Breast epithelium (tissue), 4 donors: ENCODE measurements around the gene PKLR. TPM values are rescaled to one million over a fixed set of nuclear protein-coding genes. Genes with fewer than 3 reads are reported as not detected.

Experiments
- DNase-seq, 2 donors: peaks; one replicate each; pipeline ENCODE4 v3.0.0-alpha.2; 2019; ENCODE audit warnings: low spot score in 2 of 2
- H3K27ac ChIP-seq, 2 donors: fragments of 200-600 bp; sonication (generic) in 1 of 2; one replicate each; pipeline ENCODE4 v1.5.1; 2016 to 2019; ENCODE audit warnings: mild to moderate bottlenecking in 1 of 2
- H3K27me3 ChIP-seq, 2 donors: fragments of 200-600 bp; sonication (generic) in 1 of 2; one replicate each; pipeline versions ENCODE4 v1.5.1 to v1.6.0; 2017 to 2019; ENCODE audit warnings: control low read depth in 1 of 2, mild to moderate bottlenecking in 1 of 2
- H3K36me3 ChIP-seq: fragments of 200-600 bp; one replicate; pipeline ENCODE4 v1.5.1; 2019
- H3K4me1 ChIP-seq, 2 donors: fragments of 200-600 bp; sonication (generic); one replicate each; pipeline ENCODE4 v1.5.1; 2016 to 2019; ENCODE audit warnings: control low read depth in 1 of 2
- H3K4me3 ChIP-seq, 3 donors: fragments of 200-600 bp; sonication (generic); 1 replicate in 2 of 3; 2 replicates in 1 of 3; pipeline ENCODE4 v1.5.1; 2016 to 2019; ENCODE audit warnings: mild to moderate bottlenecking in 3 of 3, moderate library complexity in 2 of 3
- H3K9me3 ChIP-seq, 2 donors: fragments of 200-600 bp; sonication (generic) in 1 of 2; one replicate each; pipeline ENCODE4 v1.5.1; 2016 to 2019; ENCODE audit warnings: control low read depth in 1 of 2
- POLR2A ChIP-seq: fragments of 450-650 bp; IDR thresholded peaks from one replicate; pipeline ENCODE4 v1.6.1; 2016; ENCODE audit warnings: antibody characterized with exemption, mild to moderate bottlenecking, moderate library complexity
- POLR2AphosphoS5 ChIP-seq, 3 donors: sonication (generic); formaldehyde crosslinking; IDR thresholded peaks; one replicate each; pipeline ENCODE4 v1.6.1; 2017; ENCODE audit warnings: antibody characterized with exemption in 3 of 3
- intact Hi-C: fragments of 100-400 bp; cut with DNase I; formaldehyde crosslinking; loops from one replicate; pipeline ENCODE4 v1.15.1; 2023; ENCODE audit warnings: low total_unique reads
- total RNA-seq, 3 donors: library from RNA; depleted of rRNA; stranded (reverse); fragments of >200 nt; gene quantifications; one replicate each; pipeline ENCODE4 v1.1.0, GENCODE V29; 2016
- TF ChIP-seq, protein P1 (sequence below), 3 donors: fragments of 450-650 bp; IDR thresholded peaks; one replicate each; pipeline ENCODE4 v1.5.1; 2016 to 2017; ENCODE audit warnings: antibody characterized with exemption in 3 of 3, mild to moderate bottlenecking in 3 of 3, moderate library complexity in 3 of 3

PKLR gene
- total RNA-seq, 3 donors from 2014 or later, result 0.33 TPM; not detected in 2

DNA sequence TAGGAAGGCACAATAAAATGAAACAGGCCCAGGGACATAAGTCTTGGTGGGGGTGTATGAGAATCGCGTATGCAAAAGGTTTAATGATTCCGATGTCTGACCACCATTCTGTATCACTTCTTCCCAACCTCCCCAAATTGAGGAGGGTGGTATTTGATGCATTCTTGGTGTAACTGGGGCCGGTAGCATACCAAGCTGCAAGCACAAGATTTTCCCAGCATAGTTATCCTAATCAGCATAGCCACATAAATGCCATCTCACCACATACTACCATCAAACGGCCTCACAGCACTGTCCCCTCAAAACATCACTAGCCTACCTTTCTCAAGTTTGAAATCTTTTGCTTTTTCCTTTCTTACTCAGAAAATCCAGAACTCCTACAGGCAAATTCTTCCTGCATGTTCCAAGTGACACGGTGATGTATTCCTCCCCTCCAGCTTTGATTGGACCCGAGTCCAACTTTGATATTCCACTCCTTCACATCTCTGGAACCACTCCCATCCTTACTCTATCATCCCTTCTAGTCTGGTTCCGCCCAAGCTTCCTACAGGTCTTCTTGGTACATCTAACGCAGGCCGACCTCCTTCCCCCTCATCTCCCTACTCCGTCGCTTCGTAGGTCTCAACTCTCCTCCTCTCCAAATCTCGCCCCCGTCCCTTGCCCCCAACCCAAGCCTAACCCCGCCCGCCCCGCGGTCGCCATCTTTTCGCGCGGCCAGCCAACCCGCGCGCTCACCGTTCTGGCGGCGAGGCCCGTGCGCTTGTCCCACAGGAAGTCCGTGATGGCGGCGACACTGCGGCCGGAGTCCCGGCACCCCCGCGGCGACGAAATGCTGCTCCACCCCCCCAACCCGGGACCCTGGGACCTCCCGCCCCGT, 28.5 kb downstream of the PKLR start:
- peaks cover 21% of the 10 kb centered on the region for H3K36me3 ChIP-seq
- no peaks in the 10 kb centered on the region for H3K9me3 ChIP-seq
- TF ChIP-seq POLR2AphosphoS5 (IDR thresholded peaks at IDR 0.05), result no peak
- TF ChIP-seq, protein P1, sequence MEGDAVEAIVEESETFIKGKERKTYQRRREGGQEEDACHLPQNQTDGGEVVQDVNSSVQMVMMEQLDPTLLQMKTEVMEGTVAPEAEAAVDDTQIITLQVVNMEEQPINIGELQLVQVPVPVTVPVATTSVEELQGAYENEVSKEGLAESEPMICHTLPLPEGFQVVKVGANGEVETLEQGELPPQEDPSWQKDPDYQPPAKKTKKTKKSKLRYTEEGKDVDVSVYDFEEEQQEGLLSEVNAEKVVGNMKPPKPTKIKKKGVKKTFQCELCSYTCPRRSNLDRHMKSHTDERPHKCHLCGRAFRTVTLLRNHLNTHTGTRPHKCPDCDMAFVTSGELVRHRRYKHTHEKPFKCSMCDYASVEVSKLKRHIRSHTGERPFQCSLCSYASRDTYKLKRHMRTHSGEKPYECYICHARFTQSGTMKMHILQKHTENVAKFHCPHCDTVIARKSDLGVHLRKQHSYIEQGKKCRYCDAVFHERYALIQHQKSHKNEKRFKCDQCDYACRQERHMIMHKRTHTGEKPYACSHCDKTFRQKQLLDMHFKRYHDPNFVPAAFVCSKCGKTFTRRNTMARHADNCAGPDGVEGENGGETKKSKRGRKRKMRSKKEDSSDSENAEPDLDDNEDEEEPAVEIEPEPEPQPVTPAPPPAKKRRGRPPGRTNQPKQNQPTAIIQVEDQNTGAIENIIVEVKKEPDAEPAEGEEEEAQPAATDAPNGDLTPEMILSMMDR (IDR thresholded peaks at IDR 0.05), result no peak
- TF ChIP-seq POLR2A, result no peak
- DNase-seq, result no peak
- peak overlapping the region; percentile 95 to 96 for H3K27ac ChIP-seq
- H3K4me1 ChIP-seq, result no peaks in the 10 kb centered on the region
- H3K4me3 ChIP-seq, result peak overlapping the region; percentile 74 to 86 (median 80)
- H3K27me3 ChIP-seq, result no peaks in the 10 kb centered on the region
- intact Hi-C loops, result no loop called here

GRCh38 chr1:155269381-155269780, 31.9 kb downstream of the PKLR start:
- Histone ChIP-seq H3K36me3 (peaks cover 29% of the 10 kb centered on the region), H3K4me1 (no peaks in the 10 kb centered on the region), H3K27me3 (no peaks in the 10 kb centered on the region), H3K4me3 (no peak overlapping the region), H3K9me3 (no peaks in the 10 kb centered on the region), H3K27ac (no peak overlapping the region)
- intact Hi-C loops, result no loop called here
- no peak for DNase-seq
- no peak for TF ChIP-seq POLR2AphosphoS5 (IDR thresholded peaks at IDR 0.05)
- TF ChIP-seq, protein P1 (IDR thresholded peaks at IDR 0.05), result no peak
- TF ChIP-seq POLR2A, result no peak

GRCh38 chr1:155268630-155269029, 32.6 kb downstream of the PKLR start:
- Histone ChIP-seq H3K9me3 (no peaks in the 10 kb centered on the region), H3K4me1 (no peaks in the 10 kb centered on the region), H3K4me3 (no peak overlapping the region), H3K27me3 (no peaks in the 10 kb centered on the region), H3K27ac (no peak overlapping the region), H3K36me3 (peaks cover 29% of the 10 kb centered on the region)
- no peak for TF ChIP-seq POLR2A
- TF ChIP-seq, protein P1 (IDR thresholded peaks at IDR 0.05), result no peak
- no peak for TF ChIP-seq POLR2AphosphoS5 (IDR thresholded peaks at IDR 0.05)
- intact Hi-C loops, result no loop called here
- DNase-seq, result no peak

DNA sequence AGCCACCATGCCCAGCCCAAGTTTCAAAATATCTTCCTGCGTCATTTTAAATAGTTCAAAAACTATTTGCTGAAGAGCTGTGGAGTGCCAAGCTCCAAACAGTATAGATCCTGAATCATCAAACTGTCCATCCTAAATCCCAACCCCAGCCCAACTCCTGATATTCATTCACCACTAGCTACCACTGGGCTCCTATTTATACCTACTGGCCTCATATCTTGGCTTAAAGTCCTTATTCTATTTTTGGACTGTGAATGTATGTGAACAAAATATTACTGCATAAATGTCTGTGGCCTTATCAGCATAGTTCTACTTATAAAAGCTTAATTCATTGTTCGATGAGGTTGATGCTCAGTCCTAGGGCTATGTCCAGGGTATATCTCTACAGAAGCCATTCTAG, 33.9 kb downstream of the PKLR start:
- intact Hi-C loops, result no loop called here
- Histone ChIP-seq H3K27me3 (no peaks in the 10 kb centered on the region), H3K36me3 (peaks cover 29% of the 10 kb centered on the region)

GRCh38 chr1:155266553-155266952, 34.7 kb downstream of the PKLR start:
- H3K36me3 ChIP-seq, result peaks cover 29% of the 10 kb centered on the region
- H3K9me3 ChIP-seq, result no peaks in the 10 kb centered on the region
- TF ChIP-seq POLR2AphosphoS5 (IDR thresholded peaks at IDR 0.05) (no peak), POLR2A (no peak)
- TF ChIP-seq, protein P1 (IDR thresholded peaks at IDR 0.05), result no peak
- intact Hi-C loops, result no loop called here
- H3K4me1 ChIP-seq, result peaks cover 1 to 2% of the 10 kb centered on the region in 2 donors
- no peak overlapping the region for H3K4me3 ChIP-seq
- H3K27ac ChIP-seq, result no peak overlapping the region
- no peaks in the 10 kb centered on the region for H3K27me3 ChIP-seq
- no peak for DNase-seq

More for the DNA sequence above, 33.9 kb downstream of the PKLR start:
- Histone ChIP-seq H3K4me1 (no peaks in the 10 kb centered on the region), H3K4me3 (no peak overlapping the region), H3K9me3 (no peaks in the 10 kb centered on the region), H3K27ac (no peak overlapping the region)
- no peak for DNase-seq
- TF ChIP-seq POLR2AphosphoS5 (IDR thresholded peaks at IDR 0.05) (no peak), POLR2A (no peak)
- TF ChIP-seq, protein P1 (IDR thresholded peaks at IDR 0.05), result no peak
